PFSK-1 (cell line): Measurements from ENCODE around the gene RHBDD1.

Source experiments
- FOXP2 ChIP-seq: optimal IDR thresholded peaks from 2 replicates; pipeline ENCODE3; 2011; ENCODE audit warnings: borderline replicate concordance, control low read depth, inconsistent platforms; ENCODE audit not compliant: insufficient read depth; ENCODE audit errors: extremely low read length, extremely low read depth
- POLR2AphosphoS5 ChIP-seq: IDR thresholded peaks from 2 replicates; pipeline ENCODE4 v1.6.1; 2012; ENCODE audit warnings: low read depth, mild to moderate bottlenecking, control low read depth, low read length, moderate library complexity
- SIN3A ChIP-seq: IDR thresholded peaks from 2 replicates; pipeline ENCODE4 v1.6.1; 2012; ENCODE audit warnings: mild to moderate bottlenecking, low read length, moderate library complexity, borderline replicate concordance; ENCODE audit not compliant: insufficient read depth
- TAF1 ChIP-seq: IDR thresholded peaks from 2 replicates; pipeline ENCODE4 v1.6.1; 2012; ENCODE audit warnings: low read length, control low read depth, borderline replicate concordance; ENCODE audit not compliant: insufficient read depth
- TF ChIP-seq, protein P1 (sequence below), 2 experiments: IDR thresholded peaks; 2 replicates each; pipeline versions ENCODE4 v1.6.1 to v1.8.0; 2011 to 2012; ENCODE audit warnings: low read depth in 2 of 2, low read length in 2 of 2, control low read depth in 1 of 2, inconsistent platforms in 1 of 2, mild to moderate bottlenecking in 1 of 2, moderate library complexity in 1 of 2; ENCODE audit not compliant: insufficient read depth in 1 of 2

DNA sequence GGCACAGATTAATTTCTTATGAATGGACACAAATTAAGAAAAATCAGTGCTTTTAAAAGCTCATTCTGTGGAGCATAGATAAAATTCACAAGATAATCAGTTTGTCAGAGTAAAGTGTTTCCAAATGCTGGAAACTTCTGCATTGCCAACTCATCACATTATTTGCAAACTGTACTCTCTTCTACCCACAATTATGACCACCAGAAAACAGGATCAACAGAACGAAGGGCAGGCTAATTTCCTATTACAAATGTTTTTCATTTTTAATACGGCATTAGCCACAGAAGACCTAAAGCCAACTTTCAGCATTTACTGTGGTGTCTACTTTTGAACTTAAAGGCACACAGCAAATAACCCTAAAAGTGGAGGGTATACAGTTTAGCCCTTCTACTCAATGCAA, 42.2 kb upstream of the RHBDD1 start:
- no peak for TF ChIP-seq SIN3A
- TF ChIP-seq, protein P1, sequence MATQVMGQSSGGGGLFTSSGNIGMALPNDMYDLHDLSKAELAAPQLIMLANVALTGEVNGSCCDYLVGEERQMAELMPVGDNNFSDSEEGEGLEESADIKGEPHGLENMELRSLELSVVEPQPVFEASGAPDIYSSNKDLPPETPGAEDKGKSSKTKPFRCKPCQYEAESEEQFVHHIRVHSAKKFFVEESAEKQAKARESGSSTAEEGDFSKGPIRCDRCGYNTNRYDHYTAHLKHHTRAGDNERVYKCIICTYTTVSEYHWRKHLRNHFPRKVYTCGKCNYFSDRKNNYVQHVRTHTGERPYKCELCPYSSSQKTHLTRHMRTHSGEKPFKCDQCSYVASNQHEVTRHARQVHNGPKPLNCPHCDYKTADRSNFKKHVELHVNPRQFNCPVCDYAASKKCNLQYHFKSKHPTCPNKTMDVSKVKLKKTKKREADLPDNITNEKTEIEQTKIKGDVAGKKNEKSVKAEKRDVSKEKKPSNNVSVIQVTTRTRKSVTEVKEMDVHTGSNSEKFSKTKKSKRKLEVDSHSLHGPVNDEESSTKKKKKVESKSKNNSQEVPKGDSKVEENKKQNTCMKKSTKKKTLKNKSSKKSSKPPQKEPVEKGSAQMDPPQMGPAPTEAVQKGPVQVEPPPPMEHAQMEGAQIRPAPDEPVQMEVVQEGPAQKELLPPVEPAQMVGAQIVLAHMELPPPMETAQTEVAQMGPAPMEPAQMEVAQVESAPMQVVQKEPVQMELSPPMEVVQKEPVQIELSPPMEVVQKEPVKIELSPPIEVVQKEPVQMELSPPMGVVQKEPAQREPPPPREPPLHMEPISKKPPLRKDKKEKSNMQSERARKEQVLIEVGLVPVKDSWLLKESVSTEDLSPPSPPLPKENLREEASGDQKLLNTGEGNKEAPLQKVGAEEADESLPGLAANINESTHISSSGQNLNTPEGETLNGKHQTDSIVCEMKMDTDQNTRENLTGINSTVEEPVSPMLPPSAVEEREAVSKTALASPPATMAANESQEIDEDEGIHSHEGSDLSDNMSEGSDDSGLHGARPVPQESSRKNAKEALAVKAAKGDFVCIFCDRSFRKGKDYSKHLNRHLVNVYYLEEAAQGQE (IDR thresholded peaks at IDR 0.05; ENCODE audit: insufficient read depth in 1 of 2, low read depth in 2 of 2, low read length in 2 of 2), result no peak
- no peak for TF ChIP-seq TAF1
- no peak for TF ChIP-seq POLR2AphosphoS5
- TF ChIP-seq FOXP2, result no peak
